ENCODE measurements around the gene TMEM187. TPM values are rescaled to one million over a fixed set of nuclear protein-coding genes. Genes with fewer than 3 reads are reported as not detected.

Gene TMEM187
- total and polyA plus RNA-seq, 10 of the 15 experiments (the other 5 are each of a cell fraction or from before 2014, with no cell fraction given) = 0.45 to 8.5 (median 4.1) TPM

GRCh38 chrX:153926858-153927671, 45.5 kb upstream of the TMEM187 start (continued):
- no peak for TF ChIP-seq USF2 (IDR thresholded peaks at IDR 0.05; ENCODE audit: borderline replicate concordance, low read depth, low read length)
- TF ChIP-seq CBX3 (IDR thresholded peaks at IDR 0.05; ENCODE audit: borderline replicate concordance, low read depth) = no peak
- no peak for TF ChIP-seq SMC3 (IDR thresholded peaks at IDR 0.05; ENCODE audit: borderline replicate concordance, low read length)
- TF ChIP-seq MTA3 (IDR thresholded peaks at IDR 0.05; ENCODE audit: borderline replicate concordance, low read length) = peak; percentile 60; the same call in 1 of the 2 replicates
- no peak for TF ChIP-seq CUX1 (IDR thresholded peaks at IDR 0.05; ENCODE audit: insufficient replicate concordance, low read depth, low read length)
- TF ChIP-seq SREBF1 (IDR thresholded peaks at IDR 0.05; ENCODE audit: low read length) = no peak
- TF ChIP-seq ZBTB40 (IDR thresholded peaks at IDR 0.05; ENCODE audit: borderline replicate concordance) = peak; percentile 62; the same call in 1 of the 2 replicates
- no peak for TF ChIP-seq JUND (IDR thresholded peaks at IDR 0.05; ENCODE audit: low read depth, low read length)
- TF ChIP-seq RELB (IDR thresholded peaks at IDR 0.05; ENCODE audit: low read depth) = peak; percentile 59; the same call in 1 of the 2 replicates
- TF ChIP-seq MYC (IDR thresholded peaks at IDR 0.05; ENCODE audit: insufficient read depth, insufficient read length, insufficient replicate concordance, low read length, severe bottlenecking) = no peak
- peak; percentile 85 for TF ChIP-seq RUNX3 (IDR thresholded peaks at IDR 0.05; ENCODE audit: low read length)
- no peak for TF ChIP-seq HSF1 (IDR thresholded peaks at IDR 0.05; ENCODE audit: low read depth, low read length)
- TF ChIP-seq MTA2 (IDR thresholded peaks at IDR 0.05; ENCODE audit: low read depth) = peak; percentile 15; the same call in 1 of the 2 replicates
- no peak for TF ChIP-seq SP1 (IDR thresholded peaks at IDR 0.05; ENCODE audit: low read depth, low read length)
- no peak for TF ChIP-seq SIX5 (IDR thresholded peaks at IDR 0.05; ENCODE audit: low read depth, low read length, severe bottlenecking)

Measured in GM12878 (cell line).